PFSK-1 (cell line): Measurements from ENCODE around the gene SHLD1.

Experiments used
- FOXP2 ChIP-seq: optimal IDR thresholded peaks from 2 replicates; pipeline ENCODE3; 2011; ENCODE audit warnings: borderline replicate concordance, control low read depth, inconsistent platforms; ENCODE audit not compliant: insufficient read depth; ENCODE audit errors: extremely low read length, extremely low read depth
- POLR2AphosphoS5 ChIP-seq: IDR thresholded peaks from 2 replicates; pipeline ENCODE4 v1.6.1; 2012; ENCODE audit warnings: low read depth, mild to moderate bottlenecking, control low read depth, low read length, moderate library complexity
- SIN3A ChIP-seq: IDR thresholded peaks from 2 replicates; pipeline ENCODE4 v1.6.1; 2012; ENCODE audit warnings: mild to moderate bottlenecking, low read length, moderate library complexity, borderline replicate concordance; ENCODE audit not compliant: insufficient read depth
- TAF1 ChIP-seq: IDR thresholded peaks from 2 replicates; pipeline ENCODE4 v1.6.1; 2012; ENCODE audit warnings: low read length, control low read depth, borderline replicate concordance; ENCODE audit not compliant: insufficient read depth
- TF ChIP-seq, protein P1 (sequence below), 2 experiments: IDR thresholded peaks; 2 replicates each; pipeline versions ENCODE4 v1.6.1 to v1.8.0; 2011 to 2012; ENCODE audit warnings: low read depth in 2 of 2, low read length in 2 of 2, control low read depth in 1 of 2, inconsistent platforms in 1 of 2, mild to moderate bottlenecking in 1 of 2, moderate library complexity in 1 of 2; ENCODE audit not compliant: insufficient read depth in 1 of 2

Gene SHLD1

DNA sequence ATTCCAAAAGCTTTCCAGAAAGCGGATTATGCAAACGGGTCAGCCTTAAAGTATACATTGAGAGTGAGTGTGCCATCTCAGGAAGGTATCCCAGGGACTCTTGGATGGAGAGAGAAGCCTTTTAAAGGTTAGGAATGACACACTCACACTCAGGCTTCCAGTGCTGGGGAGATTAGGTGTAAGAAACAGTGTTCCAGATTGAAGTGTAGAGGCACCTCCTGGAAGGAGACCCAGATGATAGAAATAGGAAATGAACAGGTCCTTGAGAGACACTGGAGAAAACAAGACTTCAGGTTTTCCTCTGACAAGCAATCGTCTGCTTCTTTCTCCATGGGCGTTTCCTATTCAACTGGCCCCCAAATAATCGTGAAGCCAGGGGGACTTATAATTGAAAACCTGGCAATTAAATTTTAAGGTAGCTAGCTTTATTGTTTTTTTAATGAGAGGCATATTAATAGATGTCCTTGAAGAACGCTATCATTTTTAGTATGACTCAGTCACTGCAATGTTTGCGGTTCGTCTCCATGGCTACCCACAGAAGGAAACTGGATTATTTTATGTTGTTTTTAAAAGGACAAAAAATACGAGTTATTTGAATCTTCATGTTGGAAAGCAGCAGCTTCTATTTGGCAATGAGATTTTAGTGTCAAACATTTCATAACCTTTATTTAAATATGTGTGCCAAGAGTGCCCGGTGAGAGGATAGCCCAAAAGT, 114.8 kb downstream of the SHLD1 start:
- TF ChIP-seq SIN3A: no peak
- TF ChIP-seq, protein P1, sequence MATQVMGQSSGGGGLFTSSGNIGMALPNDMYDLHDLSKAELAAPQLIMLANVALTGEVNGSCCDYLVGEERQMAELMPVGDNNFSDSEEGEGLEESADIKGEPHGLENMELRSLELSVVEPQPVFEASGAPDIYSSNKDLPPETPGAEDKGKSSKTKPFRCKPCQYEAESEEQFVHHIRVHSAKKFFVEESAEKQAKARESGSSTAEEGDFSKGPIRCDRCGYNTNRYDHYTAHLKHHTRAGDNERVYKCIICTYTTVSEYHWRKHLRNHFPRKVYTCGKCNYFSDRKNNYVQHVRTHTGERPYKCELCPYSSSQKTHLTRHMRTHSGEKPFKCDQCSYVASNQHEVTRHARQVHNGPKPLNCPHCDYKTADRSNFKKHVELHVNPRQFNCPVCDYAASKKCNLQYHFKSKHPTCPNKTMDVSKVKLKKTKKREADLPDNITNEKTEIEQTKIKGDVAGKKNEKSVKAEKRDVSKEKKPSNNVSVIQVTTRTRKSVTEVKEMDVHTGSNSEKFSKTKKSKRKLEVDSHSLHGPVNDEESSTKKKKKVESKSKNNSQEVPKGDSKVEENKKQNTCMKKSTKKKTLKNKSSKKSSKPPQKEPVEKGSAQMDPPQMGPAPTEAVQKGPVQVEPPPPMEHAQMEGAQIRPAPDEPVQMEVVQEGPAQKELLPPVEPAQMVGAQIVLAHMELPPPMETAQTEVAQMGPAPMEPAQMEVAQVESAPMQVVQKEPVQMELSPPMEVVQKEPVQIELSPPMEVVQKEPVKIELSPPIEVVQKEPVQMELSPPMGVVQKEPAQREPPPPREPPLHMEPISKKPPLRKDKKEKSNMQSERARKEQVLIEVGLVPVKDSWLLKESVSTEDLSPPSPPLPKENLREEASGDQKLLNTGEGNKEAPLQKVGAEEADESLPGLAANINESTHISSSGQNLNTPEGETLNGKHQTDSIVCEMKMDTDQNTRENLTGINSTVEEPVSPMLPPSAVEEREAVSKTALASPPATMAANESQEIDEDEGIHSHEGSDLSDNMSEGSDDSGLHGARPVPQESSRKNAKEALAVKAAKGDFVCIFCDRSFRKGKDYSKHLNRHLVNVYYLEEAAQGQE (IDR thresholded peaks at IDR 0.05; ENCODE audit: insufficient read depth in 1 of 2, low read depth in 2 of 2, low read length in 2 of 2): no peak
- TF ChIP-seq FOXP2: no peak
- no peak for TF ChIP-seq POLR2AphosphoS5
- no peak for TF ChIP-seq TAF1

DNA sequence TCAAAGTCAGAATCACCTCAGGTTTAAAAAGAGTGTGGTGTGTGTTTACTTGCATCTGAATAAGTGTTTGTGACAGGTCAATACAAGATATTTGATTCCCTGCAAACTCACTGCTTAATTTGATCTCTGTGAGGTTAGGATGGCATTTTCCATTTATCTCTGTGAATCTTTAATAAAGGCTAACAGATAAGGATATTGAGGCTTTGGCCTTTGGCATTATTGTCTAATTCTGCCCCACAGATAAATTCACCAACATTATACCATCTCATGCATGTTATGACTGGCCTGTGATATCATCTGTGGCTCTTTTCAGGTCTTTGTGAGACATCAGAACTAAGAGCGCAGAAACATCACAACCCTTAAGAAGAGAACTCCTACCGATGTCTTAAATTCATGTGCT, 115.4 kb downstream of the SHLD1 start:
- no peak for TF ChIP-seq SIN3A
- TF ChIP-seq POLR2AphosphoS5: no peak
- TF ChIP-seq TAF1: no peak
- TF ChIP-seq, protein P1 (IDR thresholded peaks at IDR 0.05; ENCODE audit: insufficient read depth in 1 of 2, low read depth in 2 of 2, low read length in 2 of 2): no peak
- no peak for TF ChIP-seq FOXP2

DNA sequence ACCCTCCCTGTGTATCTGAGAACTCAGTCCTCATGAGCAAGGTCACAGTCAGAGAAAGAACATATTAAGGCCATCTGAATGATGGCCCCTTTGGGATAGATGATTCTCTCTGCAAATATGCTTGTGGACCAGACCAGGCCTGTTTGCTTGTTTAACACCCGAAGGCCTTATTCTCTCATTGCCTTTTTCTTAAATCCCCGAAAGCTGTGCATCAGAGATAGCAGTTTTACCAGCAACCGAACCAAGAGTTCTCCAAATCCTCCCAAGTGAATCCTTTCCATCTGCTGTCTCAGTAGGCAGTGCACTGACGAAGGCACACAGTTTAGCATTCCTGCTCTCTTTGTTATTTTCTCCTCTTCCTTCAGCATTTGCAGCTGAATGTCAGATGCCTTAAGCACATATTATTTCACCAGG, 120.4 kb downstream of the SHLD1 start:
- TF ChIP-seq, protein P1 (IDR thresholded peaks at IDR 0.05; ENCODE audit: insufficient read depth in 1 of 2, low read depth in 2 of 2, low read length in 2 of 2): no peak
- TF ChIP-seq FOXP2 (no peak), SIN3A (no peak), POLR2AphosphoS5 (no peak), TAF1 (no peak)

DNA sequence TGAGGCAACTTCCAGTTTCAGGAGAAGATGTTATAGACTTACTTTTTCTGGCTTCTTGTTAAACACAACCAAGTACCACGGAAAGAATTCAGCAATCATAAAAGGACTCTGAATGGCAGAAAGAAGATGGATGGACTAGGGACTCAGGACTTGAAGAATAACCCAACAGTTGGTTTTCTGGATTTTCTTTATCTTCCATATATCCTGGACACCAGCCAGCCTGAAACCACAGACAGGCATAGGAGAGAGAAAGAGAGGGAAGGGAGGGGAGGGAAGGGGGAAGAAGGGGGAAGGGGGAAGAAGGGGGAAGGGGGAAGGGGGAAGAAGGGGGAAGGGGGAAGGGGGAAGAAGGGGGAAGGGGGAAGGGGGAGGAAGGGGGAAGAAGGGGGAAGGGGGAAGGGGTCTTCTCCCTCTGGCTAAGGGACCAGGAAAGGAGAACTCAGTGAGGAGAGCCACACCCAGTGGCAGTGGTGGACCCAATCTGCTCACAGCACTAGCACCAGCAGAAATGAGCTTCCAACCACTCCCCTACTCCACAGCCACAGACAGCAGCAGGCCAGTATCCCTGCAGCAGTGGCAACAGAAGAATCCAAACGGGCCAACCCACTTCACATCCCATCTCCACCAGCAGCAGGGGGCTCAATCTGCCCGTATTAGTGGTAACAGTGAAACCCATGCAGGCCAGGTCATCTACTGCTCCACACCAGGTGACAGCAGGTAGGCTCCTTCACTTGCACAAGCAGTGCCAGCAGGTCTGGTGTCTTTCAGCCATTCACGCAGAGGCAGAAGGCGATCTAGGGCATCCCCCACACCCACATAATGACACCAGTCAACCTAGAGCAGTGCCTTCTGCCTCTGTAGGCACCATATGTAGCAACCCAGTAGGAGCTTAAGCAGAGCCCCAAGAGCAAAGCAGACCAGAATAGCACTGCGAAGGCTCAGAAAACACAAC, 121.5 kb downstream of the SHLD1 start:
- TF ChIP-seq POLR2AphosphoS5 (no peak), TAF1 (no peak), FOXP2 (no peak), SIN3A (no peak)
- TF ChIP-seq, protein P1 (IDR thresholded peaks at IDR 0.05; ENCODE audit: insufficient read depth in 1 of 2, low read depth in 2 of 2, low read length in 2 of 2): no peak
